Neural crest cell (in vitro differentiated cells): ENCODE results near the gene SPNS3. TPM values are rescaled to one million over a fixed set of nuclear protein-coding genes. Genes with fewer than 3 reads are reported as not detected.

Experiments
- DNase-seq: peaks from one replicate; pipeline ENCODE4 v3.0.0; 2021; ENCODE audit warnings: low read depth, mixed read lengths, low spot score
- H3K27ac Mint-ChIP-seq: one replicate; pipeline ENCODE4 v1.8.0; 2021; ENCODE audit warnings: mild to moderate bottlenecking, mixed read lengths; ENCODE audit not compliant: unreplicated experiment
- H3K27me3 Mint-ChIP-seq: 2 replicates; pipeline ENCODE4 v1.8.0; 2021; ENCODE audit warnings: low read depth, mild to moderate bottlenecking, mixed read lengths
- H3K36me3 Mint-ChIP-seq: 2 replicates; pipeline ENCODE4 v1.8.0; 2021; ENCODE audit warnings: low read depth, mild to moderate bottlenecking, mixed read lengths
- H3K4me1 Mint-ChIP-seq: 2 replicates; pipeline ENCODE4 v1.8.0; 2021; ENCODE audit warnings: mixed read lengths
- H3K4me3 Mint-ChIP-seq: one replicate; pipeline ENCODE4 v1.8.0; 2021; ENCODE audit warnings: mild to moderate bottlenecking, mixed read lengths
- H3K9me3 Mint-ChIP-seq: 2 replicates; pipeline ENCODE4 v1.8.0; 2021; ENCODE audit warnings: mixed read lengths
- CTCF ChIP-seq: fragments of 200-600 bp; sonication (generic); conservative IDR thresholded peaks from 2 replicates; pipeline ENCODE4 v1.5.0; 2021; ENCODE audit warnings: antibody characterized with exemption, mild to moderate bottlenecking
- total RNA-seq: library from RNA; stranded (reverse); gene quantifications from 2 replicates; pipeline ENCODE4 v1.2.1, GENCODE V29; 2021

Gene SPNS3
- total RNA-seq, 1 donor from 2014 or later: not detected

- Mint-ChIP-seq H3K36me3 (no peaks in the 10 kb centered on the region), H3K4me3 (peak overlapping the region; percentile 50), H3K27me3 (peaks cover 83% of the 10 kb centered on the region), H3K9me3 (no peaks in the 10 kb centered on the region), H3K27ac (no peak overlapping the region), H3K4me1 (peaks cover 4% of the 10 kb centered on the region)
- DNase-seq: no peak
- no peak for TF ChIP-seq CTCF
Observed at GRCh38 chr17:4500191-4500571, 66.4 kb downstream of the SPNS3 start.

DNA sequence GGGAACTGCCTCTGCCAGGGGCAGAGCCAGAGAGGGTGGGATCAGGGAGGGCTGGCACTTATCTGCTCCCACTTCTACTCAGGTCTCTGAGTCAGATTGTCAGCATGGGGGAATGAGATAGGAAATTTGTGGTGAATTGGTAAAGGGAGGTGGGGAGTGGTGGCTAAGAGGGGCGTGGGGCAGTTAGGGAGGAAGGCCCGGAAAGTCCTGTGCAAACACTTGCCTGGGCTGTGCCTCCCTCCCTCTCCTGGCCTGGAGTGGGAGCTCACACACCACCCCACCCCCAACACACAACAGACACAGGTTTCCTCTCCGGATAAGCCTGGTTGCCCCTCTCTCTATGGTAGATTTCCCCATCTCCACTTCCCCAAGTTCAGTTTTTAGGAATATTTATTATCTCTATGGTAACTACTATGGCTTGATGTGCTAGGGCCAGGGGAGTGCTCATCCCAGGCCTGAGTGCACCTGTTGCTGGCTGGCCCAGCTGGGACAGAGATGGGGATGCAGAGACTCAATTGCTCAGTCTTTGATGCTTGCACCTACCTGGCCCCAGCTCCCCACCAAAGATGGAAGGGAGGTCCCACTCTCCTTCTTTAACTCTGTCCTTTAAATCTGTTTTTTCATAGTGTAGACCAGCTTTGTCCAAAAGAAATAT is 67.7 kb downstream of the SPNS3 start:
- Mint-ChIP-seq H3K4me3 (peak overlapping the region; percentile 44), H3K27me3 (peaks cover 71% of the 10 kb centered on the region), H3K4me1 (peaks cover 4% of the 10 kb centered on the region), H3K9me3 (no peaks in the 10 kb centered on the region), H3K36me3 (no peaks in the 10 kb centered on the region), H3K27ac (no peak overlapping the region)
- no peak for TF ChIP-seq CTCF
- no peak for DNase-seq

- no peak for DNase-seq
- H3K27me3 Mint-ChIP-seq: peaks cover 59% of the 10 kb centered on the region
- no peaks in the 10 kb centered on the region for H3K36me3 Mint-ChIP-seq
- H3K4me3 Mint-ChIP-seq: no peak overlapping the region
- no peak overlapping the region for H3K27ac Mint-ChIP-seq
- no peaks in the 10 kb centered on the region for H3K9me3 Mint-ChIP-seq
- no peak for TF ChIP-seq CTCF
- peaks cover 4% of the 10 kb centered on the region for H3K4me1 Mint-ChIP-seq
Observed at GRCh38 chr17:4502466-4503154, 68.9 kb downstream of the SPNS3 start.

DNA sequence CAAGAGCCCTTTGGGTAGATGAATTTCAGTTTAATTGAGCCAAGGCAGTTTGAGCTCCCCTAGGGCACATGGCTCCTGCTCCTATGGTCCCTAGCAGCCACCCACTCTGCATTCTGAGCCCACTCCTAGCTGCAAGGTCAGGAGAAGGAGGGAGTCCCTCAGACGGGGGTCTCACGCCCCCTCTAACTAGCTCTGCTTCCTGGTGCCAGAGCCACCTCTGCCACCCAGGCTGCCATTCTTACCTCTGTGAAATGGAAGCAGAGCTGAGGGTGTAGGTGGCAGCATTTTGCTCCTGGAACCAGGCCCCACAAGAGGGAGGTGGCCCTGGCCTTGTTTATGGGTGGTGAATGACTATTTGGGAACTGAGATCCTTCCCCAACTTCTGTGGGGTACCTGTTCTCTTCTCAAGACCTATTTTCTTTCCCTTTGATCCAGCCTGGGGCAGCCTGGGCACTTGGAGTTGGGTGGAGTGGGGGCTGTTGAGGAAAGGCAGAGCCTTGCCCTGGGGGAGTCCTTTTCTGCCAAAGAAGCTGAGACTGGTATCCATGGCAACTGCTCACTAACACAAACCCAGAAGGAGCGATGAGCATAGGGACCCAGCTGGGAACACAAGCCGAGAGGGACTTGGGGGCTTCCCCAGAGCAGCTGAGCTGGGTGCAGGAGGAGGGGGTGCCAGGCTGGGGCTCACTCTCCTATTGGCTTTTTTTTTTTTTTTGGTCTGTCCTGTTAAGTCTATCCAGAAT is 69.7 kb downstream of the SPNS3 start:
- no peak overlapping the region for H3K4me3 Mint-ChIP-seq

DNA sequence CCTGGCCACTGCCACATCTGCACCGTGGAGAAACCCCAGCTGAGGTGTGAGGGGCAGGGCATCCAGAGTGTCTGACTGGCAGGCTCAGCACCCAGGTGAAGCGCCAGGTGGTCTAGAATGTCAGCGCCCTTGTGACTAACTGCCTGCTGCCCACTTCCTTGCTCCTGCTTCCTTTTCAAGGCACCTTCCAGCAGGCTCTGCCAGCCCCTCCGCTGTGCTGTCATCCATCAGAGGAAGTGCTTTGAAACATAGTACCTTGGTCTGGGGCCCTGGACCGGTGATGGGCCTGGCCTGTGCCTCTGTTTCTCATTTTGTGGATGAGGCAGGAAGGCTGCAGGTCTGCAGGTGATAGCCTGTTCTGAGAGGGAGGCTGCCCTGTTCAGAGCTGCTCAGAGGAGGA is 70.4 kb downstream of the SPNS3 start:
- H3K27me3 Mint-ChIP-seq: peaks cover 51% of the 10 kb centered on the region

More for the DNA sequence above, 69.7 kb downstream of the SPNS3 start:
- H3K27me3 Mint-ChIP-seq: peaks cover 51% of the 10 kb centered on the region
- TF ChIP-seq CTCF: no peak
- H3K27ac Mint-ChIP-seq: no peak overlapping the region
- DNase-seq: no peak
- no peaks in the 10 kb centered on the region for H3K9me3 Mint-ChIP-seq
- peaks cover 4% of the 10 kb centered on the region for H3K4me1 Mint-ChIP-seq
- H3K36me3 Mint-ChIP-seq: no peaks in the 10 kb centered on the region

More for the DNA sequence above, 70.4 kb downstream of the SPNS3 start:
- Mint-ChIP-seq H3K27ac (no peak overlapping the region), H3K4me1 (peaks cover 4% of the 10 kb centered on the region), H3K9me3 (no peaks in the 10 kb centered on the region), H3K36me3 (no peaks in the 10 kb centered on the region), H3K4me3 (no peak overlapping the region)
- no peak for TF ChIP-seq CTCF
- DNase-seq: no peak
